ENCODE measurements around the gene IDE. TPM values are rescaled to one million over a fixed set of nuclear protein-coding genes. Genes with fewer than 3 reads are reported as not detected.

Gene IDE
- total RNA-seq, 4 donors from 2014 or later: 22.6 to 59.7 (median 43.0) TPM

DNA sequence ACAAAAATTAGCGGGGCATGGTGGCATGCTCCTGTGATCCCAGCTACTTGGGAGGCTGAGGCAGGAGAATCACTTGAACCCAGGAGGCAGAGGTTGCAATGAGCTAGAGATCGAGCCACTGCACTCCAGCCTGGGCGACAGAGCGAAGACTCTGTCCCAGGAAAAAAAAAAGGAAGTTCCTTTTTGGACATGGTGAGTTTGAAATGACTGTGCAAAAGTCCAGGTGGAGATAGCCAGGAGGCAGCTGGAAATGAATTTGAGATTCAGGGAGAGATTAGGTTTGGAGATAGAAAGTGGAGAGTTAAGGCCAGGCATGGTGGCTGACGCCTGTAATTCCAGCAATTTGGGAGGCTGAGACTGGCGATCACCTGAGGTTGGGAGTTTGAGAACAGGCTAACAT lies 143.8 kb downstream of the IDE start:
- TF ChIP-seq, protein P1, sequence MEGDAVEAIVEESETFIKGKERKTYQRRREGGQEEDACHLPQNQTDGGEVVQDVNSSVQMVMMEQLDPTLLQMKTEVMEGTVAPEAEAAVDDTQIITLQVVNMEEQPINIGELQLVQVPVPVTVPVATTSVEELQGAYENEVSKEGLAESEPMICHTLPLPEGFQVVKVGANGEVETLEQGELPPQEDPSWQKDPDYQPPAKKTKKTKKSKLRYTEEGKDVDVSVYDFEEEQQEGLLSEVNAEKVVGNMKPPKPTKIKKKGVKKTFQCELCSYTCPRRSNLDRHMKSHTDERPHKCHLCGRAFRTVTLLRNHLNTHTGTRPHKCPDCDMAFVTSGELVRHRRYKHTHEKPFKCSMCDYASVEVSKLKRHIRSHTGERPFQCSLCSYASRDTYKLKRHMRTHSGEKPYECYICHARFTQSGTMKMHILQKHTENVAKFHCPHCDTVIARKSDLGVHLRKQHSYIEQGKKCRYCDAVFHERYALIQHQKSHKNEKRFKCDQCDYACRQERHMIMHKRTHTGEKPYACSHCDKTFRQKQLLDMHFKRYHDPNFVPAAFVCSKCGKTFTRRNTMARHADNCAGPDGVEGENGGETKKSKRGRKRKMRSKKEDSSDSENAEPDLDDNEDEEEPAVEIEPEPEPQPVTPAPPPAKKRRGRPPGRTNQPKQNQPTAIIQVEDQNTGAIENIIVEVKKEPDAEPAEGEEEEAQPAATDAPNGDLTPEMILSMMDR (IDR thresholded peaks at IDR 0.05): no peak
- TF ChIP-seq POLR2A (IDR thresholded peaks at IDR 0.05): no peak
- Histone ChIP-seq H3K27me3 (no peaks in the 10 kb centered on the region), H3K4me3 (no peak overlapping the region), H3K9me3 (no peaks in the 10 kb centered on the region), H3K4me1 (no peaks in the 10 kb centered on the region), H3K27ac (no peak overlapping the region), H3K36me3 (no peaks in the 10 kb centered on the region)
- intact Hi-C loops (cut with DNase I; ENCODE audit: low total_unique reads): loop anchor here (10.0 kb wide), 1 partner anchor 345 kb away; no protein-coding TSS in a partner anchor
- no peak for DNase-seq

DNA sequence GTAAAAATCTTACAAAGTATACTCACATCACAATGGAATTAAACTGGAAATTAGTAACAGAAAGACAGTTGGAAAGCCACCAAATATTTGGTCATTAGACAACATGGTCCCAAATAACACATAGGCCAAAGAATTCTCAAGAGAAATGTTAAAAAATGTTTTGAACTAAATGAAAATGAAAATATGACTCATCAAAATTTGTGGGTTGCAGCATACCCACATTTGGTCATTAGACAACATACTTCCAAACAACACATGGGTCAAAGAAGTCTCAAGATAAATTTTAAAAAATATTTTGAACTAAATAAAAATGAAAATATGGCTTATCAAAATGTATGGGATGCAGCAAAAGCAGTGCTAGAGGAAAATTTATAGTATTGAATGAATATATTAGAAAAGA lies 152.3 kb downstream of the IDE start:
- no peaks in the 10 kb centered on the region for H3K36me3 ChIP-seq
- H3K9me3 ChIP-seq: no peaks in the 10 kb centered on the region
- intact Hi-C loops (cut with DNase I; ENCODE audit: low total_unique reads): no loop called here
- no peaks in the 10 kb centered on the region for H3K27me3 ChIP-seq
- H3K4me3 ChIP-seq: no peak overlapping the region
- no peak for TF ChIP-seq POLR2A (IDR thresholded peaks at IDR 0.05)
- TF ChIP-seq, protein P1 (IDR thresholded peaks at IDR 0.05): no peak
- H3K27ac ChIP-seq: no peak overlapping the region
- no peak for DNase-seq
- no peaks in the 10 kb centered on the region for H3K4me1 ChIP-seq

GRCh38 chr10:92420546-92421275 lies 153.2 kb downstream of the IDE start:
- H3K4me3 ChIP-seq: peak overlapping the region; percentile 2 to 10
- no peaks in the 10 kb centered on the region for H3K27me3 ChIP-seq
- no peak for TF ChIP-seq POLR2A (IDR thresholded peaks at IDR 0.05)
- TF ChIP-seq, protein P1 (IDR thresholded peaks at IDR 0.05): no peak
- intact Hi-C loops (cut with DNase I; ENCODE audit: low total_unique reads): no loop called here
- H3K36me3 ChIP-seq: no peaks in the 10 kb centered on the region
- H3K27ac ChIP-seq: no peak overlapping the region
- no peak for DNase-seq
- no peaks in the 10 kb centered on the region for H3K4me1 ChIP-seq
- no peaks in the 10 kb centered on the region for H3K9me3 ChIP-seq

GRCh38 chr10:92419740-92420545 lies 153.9 kb downstream of the IDE start:
- Histone ChIP-seq H3K27ac (no peak overlapping the region), H3K4me3 (peak overlapping the region; percentile 2 to 10), H3K36me3 (no peaks in the 10 kb centered on the region), H3K9me3 (no peaks in the 10 kb centered on the region), H3K4me1 (no peaks in the 10 kb centered on the region), H3K27me3 (no peaks in the 10 kb centered on the region)
- intact Hi-C loops (cut with DNase I; ENCODE audit: low total_unique reads): no loop called here
- TF ChIP-seq POLR2A (IDR thresholded peaks at IDR 0.05): no peak
- TF ChIP-seq, protein P1 (IDR thresholded peaks at IDR 0.05): peak in 1 of 4 experiments; percentile 33
- peak in 1 of 2 donors; percentile 20 for DNase-seq

DNA sequence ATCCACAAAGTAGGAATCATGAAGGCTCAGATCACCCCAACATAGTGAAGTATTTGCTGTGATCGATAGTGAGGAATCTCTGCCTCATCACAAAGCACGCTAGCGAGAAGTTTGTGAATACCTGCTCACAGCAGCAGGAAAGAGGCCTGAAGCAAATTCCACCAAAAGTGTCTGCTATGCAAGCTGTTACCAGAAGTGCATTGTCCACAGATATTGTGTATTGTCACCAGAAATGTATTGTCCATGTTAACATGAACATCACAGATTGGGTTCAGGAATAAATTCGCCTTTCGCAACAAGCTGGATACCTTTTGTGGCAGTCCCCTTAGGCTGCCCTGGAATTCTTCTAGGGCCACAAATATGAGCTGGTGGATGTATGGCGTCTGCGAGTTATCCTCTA lies 155.0 kb downstream of the IDE start:
- Histone ChIP-seq H3K36me3 (no peaks in the 10 kb centered on the region), H3K4me3 (no peak overlapping the region), H3K27me3 (no peaks in the 10 kb centered on the region), H3K9me3 (no peaks in the 10 kb centered on the region), H3K27ac (no peak overlapping the region), H3K4me1 (no peaks in the 10 kb centered on the region)
- intact Hi-C loops (cut with DNase I; ENCODE audit: low total_unique reads): no loop called here
- TF ChIP-seq POLR2A (IDR thresholded peaks at IDR 0.05): no peak
- TF ChIP-seq, protein P1 (IDR thresholded peaks at IDR 0.05): no peak
- DNase-seq: no peak

Measured in uterus (tissue), 4 donors.